ENCODE results near the gene POLR1A. TPM values are rescaled to one million over a fixed set of nuclear protein-coding genes. Genes with fewer than 3 reads are reported as not detected.

Gene POLR1A
- total and polyA plus RNA-seq, 2 of the 13 experiments (the other 11 are each of a cell fraction or from before 2014, with no cell fraction given), result 7.2 to 39.9 TPM

DNA sequence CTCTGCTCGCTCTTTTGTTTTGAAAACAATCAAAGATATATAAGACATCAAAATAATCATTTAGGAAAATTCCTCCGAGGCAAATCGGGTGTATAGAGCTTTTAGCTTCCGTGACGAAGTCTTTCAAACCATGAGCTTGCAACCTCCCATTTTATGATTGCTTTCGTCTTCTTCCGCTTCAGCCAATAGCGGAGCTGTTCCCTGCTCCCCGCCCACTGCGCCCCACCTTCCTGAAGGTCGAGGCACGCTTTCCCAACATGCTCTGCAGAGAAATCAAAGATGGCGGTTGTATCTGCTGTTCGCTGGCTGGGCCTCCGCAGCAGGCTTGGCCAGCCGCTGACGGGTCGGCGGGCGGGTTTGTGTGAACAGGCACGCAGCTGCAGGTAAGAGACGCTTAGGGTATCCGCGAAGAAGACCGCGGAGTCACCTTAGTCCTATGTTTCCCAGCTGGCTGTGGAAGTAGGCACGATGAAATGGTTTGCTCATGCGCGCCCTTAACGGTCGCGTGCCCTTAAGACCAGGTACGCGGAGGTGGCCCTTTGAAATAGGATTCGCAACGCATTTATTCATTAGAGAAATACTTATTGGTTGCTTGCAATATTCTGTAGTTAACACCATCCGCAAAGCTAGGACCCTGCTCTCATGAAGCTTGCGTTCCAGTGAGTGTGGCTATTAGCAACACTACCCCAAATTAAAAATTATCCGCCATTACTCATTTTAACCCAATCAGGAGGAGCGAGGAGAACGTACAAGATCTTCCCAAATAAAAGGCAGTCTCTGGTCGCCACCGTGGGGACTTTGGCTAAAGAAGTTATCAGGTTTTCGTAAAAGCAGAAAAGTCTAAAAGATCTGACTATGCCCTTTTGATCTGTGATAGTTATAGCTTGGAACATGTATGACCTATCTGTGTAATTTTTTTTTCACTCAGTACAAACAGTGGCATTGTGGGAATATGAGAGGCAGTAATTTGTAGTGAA, 571 bp upstream of the POLR1A start, which contains the start of gene PTCD3 (continued):
- TF ChIP-seq ZFP37 (CRISPR knock-in tag; IDR thresholded peaks at IDR 0.05; ENCODE audit: borderline replicate concordance) (no peak; the same call in 1 of the 2 replicates), SP4 (CRISPR knock-in tag; IDR thresholded peaks at IDR 0.05) (peak; percentile 78), SALL1 (CRISPR knock-in tag; IDR thresholded peaks at IDR 0.05) (peak; percentile 91), ZNF446 (CRISPR knock-in tag; IDR thresholded peaks at IDR 0.05) (no peak; the same call in 1 of the 2 replicates), SMAD1 (CRISPR knock-in tag; IDR thresholded peaks at IDR 0.05; ENCODE audit: borderline replicate concordance, low read depth) (0 out of 2 replicates have a peak, but pooled peaks have one; percentile 60), DR1 (CRISPR knock-in tag; IDR thresholded peaks at IDR 0.05) (peak; percentile 63; the same call in 1 of the 2 replicates), FOXC1 (CRISPR knock-in tag; IDR thresholded peaks at IDR 0.05; ENCODE audit: borderline replicate concordance) (peak; percentile 94; the same call in 1 of the 2 replicates), ZNF333 (CRISPR knock-in tag; IDR thresholded peaks at IDR 0.05; ENCODE audit: borderline replicate concordance) (no peak; the same call in 1 of the 2 replicates), HNRNPL (IDR thresholded peaks at IDR 0.05; ENCODE audit: low read depth, low read length) (0 out of 2 replicates have a peak, but pooled peaks have one; percentile 53), MAFF (IDR thresholded peaks at IDR 0.05; ENCODE audit: low read depth, low read length) (no peak), ETS1 (CRISPR knock-in tag; IDR thresholded peaks at IDR 0.05) (no peak), KMT2B (CRISPR knock-in tag; IDR thresholded peaks at IDR 0.05) (peak; percentile 93), POLR2AphosphoS5 (IDR thresholded peaks at IDR 0.05; ENCODE audit: low read depth, low read length) (peak; percentile 98), LCORL (IDR thresholded peaks at IDR 0.05) (no peak), LCORL (CRISPR knock-in tag; IDR thresholded peaks at IDR 0.05) (peak; percentile 61; the same call in 1 of the 2 replicates), NR1H2 (CRISPR knock-in tag; IDR thresholded peaks at IDR 0.05; ENCODE audit: borderline replicate concordance, low read depth) (no peak), ZNF670 (CRISPR knock-in tag; IDR thresholded peaks at IDR 0.05; ENCODE audit: borderline replicate concordance) (no peak; the same call in 1 of the 2 replicates)
- TF ChIP-seq, protein P1, sequence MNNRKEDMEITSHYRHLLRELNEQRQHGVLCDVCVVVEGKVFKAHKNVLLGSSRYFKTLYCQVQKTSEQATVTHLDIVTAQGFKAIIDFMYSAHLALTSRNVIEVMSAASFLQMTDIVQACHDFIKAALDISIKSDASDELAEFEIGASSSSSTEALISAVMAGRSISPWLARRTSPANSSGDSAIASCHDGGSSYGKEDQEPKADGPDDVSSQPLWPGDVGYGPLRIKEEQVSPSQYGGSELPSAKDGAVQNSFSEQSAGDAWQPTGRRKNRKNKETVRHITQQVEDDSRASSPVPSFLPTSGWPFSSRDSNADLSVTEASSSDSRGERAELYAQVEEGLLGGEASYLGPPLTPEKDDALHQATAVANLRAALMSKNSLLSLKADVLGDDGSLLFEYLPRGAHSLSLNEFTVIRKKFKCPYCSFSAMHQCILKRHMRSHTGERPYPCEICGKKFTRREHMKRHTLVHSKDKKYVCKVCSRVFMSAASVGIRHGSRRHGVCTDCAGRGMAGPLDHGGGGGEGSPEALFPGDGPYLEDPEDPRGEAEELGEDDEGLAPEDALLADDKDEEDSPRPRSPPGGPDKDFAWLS (CRISPR knock-in tag; IDR thresholded peaks at IDR 0.05; ENCODE audit: borderline replicate concordance), result no peak
- TF ChIP-seq, protein P2, sequence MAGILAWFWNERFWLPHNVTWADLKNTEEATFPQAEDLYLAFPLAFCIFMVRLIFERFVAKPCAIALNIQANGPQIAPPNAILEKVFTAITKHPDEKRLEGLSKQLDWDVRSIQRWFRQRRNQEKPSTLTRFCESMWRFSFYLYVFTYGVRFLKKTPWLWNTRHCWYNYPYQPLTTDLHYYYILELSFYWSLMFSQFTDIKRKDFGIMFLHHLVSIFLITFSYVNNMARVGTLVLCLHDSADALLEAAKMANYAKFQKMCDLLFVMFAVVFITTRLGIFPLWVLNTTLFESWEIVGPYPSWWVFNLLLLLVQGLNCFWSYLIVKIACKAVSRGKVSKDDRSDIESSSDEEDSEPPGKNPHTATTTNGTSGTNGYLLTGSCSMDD (CRISPR knock-in tag; IDR thresholded peaks at IDR 0.05), result no peak
- TF ChIP-seq, protein P3, sequence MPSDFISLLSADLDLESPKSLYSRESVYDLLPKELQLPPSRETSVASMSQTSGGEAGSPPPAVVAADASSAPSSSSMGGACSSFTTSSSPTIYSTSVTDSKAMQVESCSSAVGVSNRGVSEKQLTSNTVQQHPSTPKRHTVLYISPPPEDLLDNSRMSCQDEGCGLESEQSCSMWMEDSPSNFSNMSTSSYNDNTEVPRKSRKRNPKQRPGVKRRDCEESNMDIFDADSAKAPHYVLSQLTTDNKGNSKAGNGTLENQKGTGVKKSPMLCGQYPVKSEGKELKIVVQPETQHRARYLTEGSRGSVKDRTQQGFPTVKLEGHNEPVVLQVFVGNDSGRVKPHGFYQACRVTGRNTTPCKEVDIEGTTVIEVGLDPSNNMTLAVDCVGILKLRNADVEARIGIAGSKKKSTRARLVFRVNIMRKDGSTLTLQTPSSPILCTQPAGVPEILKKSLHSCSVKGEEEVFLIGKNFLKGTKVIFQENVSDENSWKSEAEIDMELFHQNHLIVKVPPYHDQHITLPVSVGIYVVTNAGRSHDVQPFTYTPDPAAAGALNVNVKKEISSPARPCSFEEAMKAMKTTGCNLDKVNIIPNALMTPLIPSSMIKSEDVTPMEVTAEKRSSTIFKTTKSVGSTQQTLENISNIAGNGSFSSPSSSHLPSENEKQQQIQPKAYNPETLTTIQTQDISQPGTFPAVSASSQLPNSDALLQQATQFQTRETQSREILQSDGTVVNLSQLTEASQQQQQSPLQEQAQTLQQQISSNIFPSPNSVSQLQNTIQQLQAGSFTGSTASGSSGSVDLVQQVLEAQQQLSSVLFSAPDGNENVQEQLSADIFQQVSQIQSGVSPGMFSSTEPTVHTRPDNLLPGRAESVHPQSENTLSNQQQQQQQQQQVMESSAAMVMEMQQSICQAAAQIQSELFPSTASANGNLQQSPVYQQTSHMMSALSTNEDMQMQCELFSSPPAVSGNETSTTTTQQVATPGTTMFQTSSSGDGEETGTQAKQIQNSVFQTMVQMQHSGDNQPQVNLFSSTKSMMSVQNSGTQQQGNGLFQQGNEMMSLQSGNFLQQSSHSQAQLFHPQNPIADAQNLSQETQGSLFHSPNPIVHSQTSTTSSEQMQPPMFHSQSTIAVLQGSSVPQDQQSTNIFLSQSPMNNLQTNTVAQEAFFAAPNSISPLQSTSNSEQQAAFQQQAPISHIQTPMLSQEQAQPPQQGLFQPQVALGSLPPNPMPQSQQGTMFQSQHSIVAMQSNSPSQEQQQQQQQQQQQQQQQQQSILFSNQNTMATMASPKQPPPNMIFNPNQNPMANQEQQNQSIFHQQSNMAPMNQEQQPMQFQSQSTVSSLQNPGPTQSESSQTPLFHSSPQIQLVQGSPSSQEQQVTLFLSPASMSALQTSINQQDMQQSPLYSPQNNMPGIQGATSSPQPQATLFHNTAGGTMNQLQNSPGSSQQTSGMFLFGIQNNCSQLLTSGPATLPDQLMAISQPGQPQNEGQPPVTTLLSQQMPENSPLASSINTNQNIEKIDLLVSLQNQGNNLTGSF (CRISPR knock-in tag; IDR thresholded peaks at IDR 0.05), result peak; percentile 56; the same call in 1 of the 2 replicates
